Kidney epithelial cell (primary cell): ENCODE results near the gene PA2G4. TPM values are rescaled to one million over a fixed set of nuclear protein-coding genes. Genes with fewer than 3 reads are reported as not detected.

Experiments used
- DNase-seq: peaks from one replicate; pipeline ENCODE4 v3.0.0-alpha.2; 2010; ENCODE audit warnings: low read depth
- H3K27me3 ChIP-seq: 2 replicates; pipeline ENCODE4 v1.6.0; 2011; ENCODE audit warnings: low read length; ENCODE audit not compliant: control insufficient read depth, insufficient read depth
- H3K36me3 ChIP-seq: 2 replicates; pipeline ENCODE4 v1.5.1; 2011; ENCODE audit warnings: low read length; ENCODE audit not compliant: control insufficient read depth, insufficient read depth
- H3K4me3 ChIP-seq: 2 replicates; pipeline ENCODE4 v1.5.1; 2011; ENCODE audit warnings: low read depth, mild to moderate bottlenecking, control low read depth, low read length
- CTCF ChIP-seq: IDR thresholded peaks from 2 replicates; pipeline ENCODE4 v1.5.1; 2011; ENCODE audit warnings: mild to moderate bottlenecking, moderate library complexity, low read length, control low read depth, inconsistent platforms; ENCODE audit not compliant: insufficient read depth, poor library complexity, severe bottlenecking
- total RNA-seq: library from RNA; depleted of rRNA; stranded (reverse); fragments of >200 nt; gene quantifications from 2 replicates; pipeline ENCODE4 v1.2.3, GENCODE V29; 2015

PA2G4 gene
- total RNA-seq, 1 donor from 2014 or later = 179 TPM

GRCh38 chr12:56097738-56098137 lies 6.6 kb upstream of the PA2G4 start:
- no peak for TF ChIP-seq CTCF
- H3K27me3 ChIP-seq = no peaks in the 10 kb centered on the region
- no peak for DNase-seq
- H3K4me3 ChIP-seq = no peak overlapping the region
- no peaks in the 10 kb centered on the region for H3K36me3 ChIP-seq

- Histone ChIP-seq H3K27me3 (no peaks in the 10 kb centered on the region), H3K36me3 (no peaks in the 10 kb centered on the region), H3K4me3 (no peak overlapping the region)
- no peak for TF ChIP-seq CTCF
- DNase-seq = no peak
Observed at GRCh38 chr12:56098592-56098991, 5.8 kb upstream of the PA2G4 start.

GRCh38 chr12:56099787-56100186 lies 4.6 kb upstream of the PA2G4 start:
- H3K27me3 ChIP-seq = no peaks in the 10 kb centered on the region
- no peak for TF ChIP-seq CTCF
- H3K36me3 ChIP-seq = no peaks in the 10 kb centered on the region
- DNase-seq = no peak
- no peak overlapping the region for H3K4me3 ChIP-seq

GRCh38 chr12:56101045-56101444 lies 3.3 kb upstream of the PA2G4 start:
- H3K4me3 ChIP-seq = no peak overlapping the region
- H3K36me3 ChIP-seq = no peaks in the 10 kb centered on the region

GRCh38 chr12:56102683-56103065 lies 1.7 kb upstream of the PA2G4 start:
- no peak for DNase-seq
- Histone ChIP-seq H3K4me3 (no peak overlapping the region), H3K27me3 (no peaks in the 10 kb centered on the region), H3K36me3 (no peaks in the 10 kb centered on the region)
- no peak for TF ChIP-seq CTCF

More at GRCh38 chr12:56101045-56101444, 3.3 kb upstream of the PA2G4 start:
- no peaks in the 10 kb centered on the region for H3K27me3 ChIP-seq
- TF ChIP-seq CTCF = no peak
- DNase-seq = no peak

- Histone ChIP-seq H3K27me3 (no peaks in the 10 kb centered on the region), H3K4me3 (peak overlapping the region; percentile 76), H3K36me3 (no peaks in the 10 kb centered on the region)
- no peak for DNase-seq
- TF ChIP-seq CTCF = no peak
Observed at GRCh38 chr12:56103066-56103711, 1.2 kb upstream of the PA2G4 start.
